OCI-LY3 (cell line): ENCODE measurements around the gene PLD3.
A peak's percentile ranks its signal among the peaks of the same experiment; 100 is the strongest.

Experiments
- H2AFZ ChIP-seq: fragments of 200-600, 300-600 bp; shearing (Covaris generic); 2 replicates; pipeline ENCODE4 v1.6.0; 2014; ENCODE audit warnings: antibody characterized with exemption, low read depth, low read length
- H3K27ac ChIP-seq: fragments of 200-600, 300-600 bp; sonication (generic); 2 replicates; pipeline ENCODE4 v1.5.1; 2014; ENCODE audit warnings: mild to moderate bottlenecking, low read length, moderate library complexity, mixed read lengths
- H3K27me3 ChIP-seq: fragments of 200-600, 300-600 bp; sonication (generic); 2 replicates; pipeline ENCODE4 v1.6.1; 2014; ENCODE audit warnings: low read depth, low read length, mixed read lengths
- H3K36me3 ChIP-seq: fragments of 200-600, 300-600 bp; sonication (generic); replicated peaks from 2 replicates; pipeline ENCODE3; 2014; ENCODE audit warnings: low read depth, low read length, mixed read lengths
- H3K4me1 ChIP-seq: fragments of 300-600, 200-600 bp; sonication (generic); 2 replicates; pipeline ENCODE4 v1.6.1; 2014; ENCODE audit warnings: low read length, mixed read lengths
- H3K4me2 ChIP-seq: fragments of 200-600, 300-600 bp; sonication (generic); 2 replicates; pipeline ENCODE4 v1.6.1; 2014; ENCODE audit warnings: low read length, mixed read lengths
- H3K4me3 ChIP-seq: fragments of 300-600, 200-600 bp; sonication (generic); 2 replicates; pipeline ENCODE4 v1.5.1; 2014; ENCODE audit warnings: antibody characterized with exemption, mild to moderate bottlenecking, low read length, moderate library complexity
- H3K79me2 ChIP-seq: fragments of 300-600, 200-600 bp; shearing (Covaris generic); 2 replicates; pipeline ENCODE4 v1.6.1; 2014; ENCODE audit warnings: mild to moderate bottlenecking, low read length, mixed read lengths
- H3K9ac ChIP-seq: fragments of 300-600, 200-600 bp; shearing (Covaris generic); 2 replicates; pipeline ENCODE4 v1.6.0; 2014; ENCODE audit warnings: mild to moderate bottlenecking, low read length, moderate library complexity
- H3K9me3 ChIP-seq: fragments of 200-600, 300-600 bp; shearing (Covaris generic); 2 replicates; pipeline ENCODE4 v1.6.1; 2014; ENCODE audit warnings: low read length, mixed read lengths; ENCODE audit not compliant: insufficient read depth
- H4K20me1 ChIP-seq: fragments of 200-600, 300-600 bp; sonication (generic); 2 replicates; pipeline ENCODE4 v1.6.1; 2016; ENCODE audit warnings: low read length, mixed read lengths; ENCODE audit not compliant: insufficient read depth
- EZH2phosphoT487 ChIP-seq: fragments of 200-600 bp; shearing (Covaris generic); IDR thresholded peaks from 2 replicates; pipeline ENCODE4 v1.6.1; 2018; ENCODE audit warnings: antibody characterized with exemption, mixed run types, low read depth
- TF ChIP-seq, protein P1 (sequence below): fragments of 200-600, 300-600 bp; sonication (generic); IDR thresholded peaks from 2 replicates; pipeline ENCODE4 v1.5.1; 2014; ENCODE audit warnings: antibody characterized with exemption, low read length, low read depth

Gene PLD3

GRCh38 chr19:40420451-40420765 is 71.9 kb downstream of the PLD3 start:
- Histone ChIP-seq H3K36me3 (peaks cover 8% of the 10 kb centered on the region), H3K4me1 (peaks cover 9% of the 10 kb centered on the region), H2AFZ (0 out of 2 replicates have a peak overlapping the region, but pooled peaks have one; percentile 80), H3K79me2 (peaks cover 6% of the 10 kb centered on the region; the same call in 1 of the 2 replicates), H3K4me2 (peak overlapping the region; percentile 84), H3K9me3 (no peaks in the 10 kb centered on the region), H3K9ac (peak overlapping the region; percentile 84; the same call in 1 of the 2 replicates), H4K20me1 (no peaks in the 10 kb centered on the region), H3K27ac (no peak overlapping the region; the same call in 1 of the 2 replicates), H3K4me3 (peak overlapping the region; percentile 83), H3K27me3 (no peaks in the 10 kb centered on the region)
- TF ChIP-seq, protein P1, sequence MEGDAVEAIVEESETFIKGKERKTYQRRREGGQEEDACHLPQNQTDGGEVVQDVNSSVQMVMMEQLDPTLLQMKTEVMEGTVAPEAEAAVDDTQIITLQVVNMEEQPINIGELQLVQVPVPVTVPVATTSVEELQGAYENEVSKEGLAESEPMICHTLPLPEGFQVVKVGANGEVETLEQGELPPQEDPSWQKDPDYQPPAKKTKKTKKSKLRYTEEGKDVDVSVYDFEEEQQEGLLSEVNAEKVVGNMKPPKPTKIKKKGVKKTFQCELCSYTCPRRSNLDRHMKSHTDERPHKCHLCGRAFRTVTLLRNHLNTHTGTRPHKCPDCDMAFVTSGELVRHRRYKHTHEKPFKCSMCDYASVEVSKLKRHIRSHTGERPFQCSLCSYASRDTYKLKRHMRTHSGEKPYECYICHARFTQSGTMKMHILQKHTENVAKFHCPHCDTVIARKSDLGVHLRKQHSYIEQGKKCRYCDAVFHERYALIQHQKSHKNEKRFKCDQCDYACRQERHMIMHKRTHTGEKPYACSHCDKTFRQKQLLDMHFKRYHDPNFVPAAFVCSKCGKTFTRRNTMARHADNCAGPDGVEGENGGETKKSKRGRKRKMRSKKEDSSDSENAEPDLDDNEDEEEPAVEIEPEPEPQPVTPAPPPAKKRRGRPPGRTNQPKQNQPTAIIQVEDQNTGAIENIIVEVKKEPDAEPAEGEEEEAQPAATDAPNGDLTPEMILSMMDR: no peak
- no peak for TF ChIP-seq EZH2phosphoT487

GRCh38 chr19:40420766-40421765 is 72.6 kb downstream of the PLD3 start:
- H3K27ac ChIP-seq: peak overlapping the region; percentile 54
- H3K36me3 ChIP-seq: peaks cover 8% of the 10 kb centered on the region
- peak overlapping the region; percentile 84 for H3K4me2 ChIP-seq
- H3K9ac ChIP-seq: peak overlapping the region; percentile 84
- H3K27me3 ChIP-seq: no peaks in the 10 kb centered on the region
- no peaks in the 10 kb centered on the region for H4K20me1 ChIP-seq
- H3K4me3 ChIP-seq: peak overlapping the region; percentile 83
- H2AFZ ChIP-seq: peak overlapping the region; percentile 80
- no peaks in the 10 kb centered on the region for H3K9me3 ChIP-seq
- peaks cover 6% of the 10 kb centered on the region; the same call in 1 of the 2 replicates for H3K79me2 ChIP-seq
- TF ChIP-seq, protein P1: peak; percentile 97
- TF ChIP-seq EZH2phosphoT487: no peak
- H3K4me1 ChIP-seq: peaks cover 9% of the 10 kb centered on the region

DNA sequence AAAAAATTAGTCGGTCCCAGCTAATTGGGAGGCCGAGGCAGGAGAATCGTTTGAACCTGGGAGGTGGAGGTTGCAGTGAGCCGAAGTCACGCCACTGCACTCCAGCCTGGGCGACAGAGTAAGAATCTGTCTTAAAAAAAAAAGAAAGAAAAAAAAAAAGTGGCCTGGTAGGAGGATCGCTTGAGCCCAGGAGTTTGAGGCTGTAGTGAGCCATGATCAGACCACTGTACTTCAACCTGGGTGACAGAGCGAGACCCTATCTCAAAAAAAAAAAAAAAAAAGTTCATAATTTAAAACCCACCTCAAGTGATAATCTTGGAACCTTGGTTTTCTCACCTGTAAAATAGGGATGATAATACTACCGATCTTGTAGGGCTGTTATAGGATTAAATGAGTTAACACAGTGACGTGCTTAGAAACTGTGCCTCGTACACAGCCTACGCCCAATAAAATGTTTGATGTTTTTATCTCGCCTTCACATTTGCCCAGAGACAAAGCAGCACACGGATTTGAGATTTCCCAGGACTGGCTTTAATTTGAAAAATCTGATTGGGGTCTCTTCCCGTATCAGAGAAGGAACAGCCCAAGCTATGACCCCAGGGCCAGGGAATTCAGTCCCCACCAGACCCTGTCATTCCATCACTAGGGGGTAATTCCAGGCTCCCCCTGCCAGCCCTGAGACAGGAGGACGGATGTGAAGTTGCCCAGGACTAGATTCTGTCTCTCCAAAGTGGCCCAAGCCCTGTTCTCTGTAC is 73.7 kb downstream of the PLD3 start:
- H3K27me3 ChIP-seq: no peaks in the 10 kb centered on the region
- no peak overlapping the region for H3K9ac ChIP-seq
- H3K4me1 ChIP-seq: peaks cover 13% of the 10 kb centered on the region
- H3K9me3 ChIP-seq: no peaks in the 10 kb centered on the region
- H2AFZ ChIP-seq: no peak overlapping the region
- H3K4me3 ChIP-seq: no peak overlapping the region
- peaks cover 8% of the 10 kb centered on the region for H3K36me3 ChIP-seq
- H3K4me2 ChIP-seq: no peak overlapping the region
- H3K27ac ChIP-seq: no peak overlapping the region
- H3K79me2 ChIP-seq: peaks cover 6% of the 10 kb centered on the region; the same call in 1 of the 2 replicates
- TF ChIP-seq, protein P1: no peak
- no peak for TF ChIP-seq EZH2phosphoT487
- no peaks in the 10 kb centered on the region for H4K20me1 ChIP-seq
